ENCODE data around the gene SMIM35.

Gene SMIM35

DNA sequence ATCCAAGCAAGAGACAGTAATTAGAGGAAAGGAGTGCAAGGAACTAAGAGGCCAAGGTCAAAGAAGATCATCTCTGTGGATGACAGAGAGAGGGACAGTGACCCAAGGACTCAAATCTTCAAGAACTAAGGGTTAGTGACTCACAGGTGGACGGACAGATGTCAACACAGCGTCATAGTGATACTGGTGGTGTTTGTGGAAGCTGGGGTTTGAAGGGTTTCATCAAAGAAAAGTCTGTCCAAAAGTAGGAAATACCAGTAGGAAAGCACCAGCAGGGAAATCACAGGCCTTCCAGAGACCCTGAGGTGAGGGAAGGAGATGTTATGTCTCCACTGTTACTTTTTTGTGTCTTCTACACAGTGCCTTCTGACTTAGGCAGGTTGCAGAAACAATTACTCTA, 68.4 kb downstream of the SMIM35 start:
- DNase-seq (ENCODE audit: low read depth, low spot score), result no peak
- Histone ChIP-seq H3K36me3 (ENCODE audit: insufficient read depth, low read length) (no peaks in the 10 kb centered on the region), H3K27ac (no peak overlapping the region), H3K9me3 (ENCODE audit: low read depth, low read length) (no peaks in the 10 kb centered on the region), H3K9ac (ENCODE audit: insufficient read length) (no peak overlapping the region), H3K4me3 (no peak overlapping the region)
- no peak for TF ChIP-seq FOXP2 (optimal IDR thresholded peaks at IDR 0.05; ENCODE audit: control extremely low read depth, extremely low read length, insufficient read depth)
- no peak for TF ChIP-seq POLR2AphosphoS5 (IDR thresholded peaks at IDR 0.05; ENCODE audit: borderline replicate concordance, low read depth, low read length)
- TF ChIP-seq EZH2 (IDR thresholded peaks at IDR 0.05), result no peak

DNA sequence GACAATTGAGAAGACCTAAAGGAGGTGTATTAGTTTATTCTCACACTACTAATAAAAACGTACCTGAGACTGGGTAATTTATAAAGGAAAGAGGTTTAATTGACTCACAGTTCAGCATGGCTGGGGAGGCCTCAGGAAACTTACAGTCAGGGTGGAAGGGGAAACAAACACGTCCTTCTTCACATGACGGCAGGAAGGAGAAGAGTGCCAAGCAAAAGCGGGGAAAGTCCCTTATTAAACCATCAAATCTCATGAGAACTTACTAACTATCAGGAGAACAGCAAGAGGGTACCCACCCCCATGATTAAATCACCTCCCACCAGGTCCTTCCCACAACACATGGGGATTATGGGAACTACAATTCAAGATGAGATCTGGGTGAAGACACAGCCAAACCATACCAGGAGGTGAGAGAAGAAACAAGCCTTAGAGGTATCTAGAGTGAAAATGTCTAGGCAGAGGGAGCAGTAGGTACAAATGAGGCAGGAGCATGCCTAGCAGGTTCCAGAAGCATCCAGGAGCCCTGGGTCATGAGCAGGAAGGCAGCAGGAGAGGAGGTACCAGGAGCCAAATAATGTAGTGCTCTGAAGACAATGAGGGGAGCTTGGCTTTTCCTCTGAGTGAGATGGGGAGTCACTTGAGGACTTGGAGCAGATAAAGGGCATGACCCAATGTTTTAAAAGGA, 69.0 kb downstream of the SMIM35 start:
- no peak for TF ChIP-seq POLR2AphosphoS5 (IDR thresholded peaks at IDR 0.05; ENCODE audit: borderline replicate concordance, low read depth, low read length)
- TF ChIP-seq FOXP2 (optimal IDR thresholded peaks at IDR 0.05; ENCODE audit: control extremely low read depth, extremely low read length, insufficient read depth), result no peak
- no peak for TF ChIP-seq EZH2 (IDR thresholded peaks at IDR 0.05)
- no peak for DNase-seq (ENCODE audit: low read depth, low spot score)
- Histone ChIP-seq H3K36me3 (ENCODE audit: insufficient read depth, low read length) (no peaks in the 10 kb centered on the region), H3K27ac (no peak overlapping the region), H3K9ac (ENCODE audit: insufficient read length) (no peak overlapping the region), H3K4me3 (no peak overlapping the region), H3K9me3 (ENCODE audit: low read depth, low read length) (no peaks in the 10 kb centered on the region)

DNA sequence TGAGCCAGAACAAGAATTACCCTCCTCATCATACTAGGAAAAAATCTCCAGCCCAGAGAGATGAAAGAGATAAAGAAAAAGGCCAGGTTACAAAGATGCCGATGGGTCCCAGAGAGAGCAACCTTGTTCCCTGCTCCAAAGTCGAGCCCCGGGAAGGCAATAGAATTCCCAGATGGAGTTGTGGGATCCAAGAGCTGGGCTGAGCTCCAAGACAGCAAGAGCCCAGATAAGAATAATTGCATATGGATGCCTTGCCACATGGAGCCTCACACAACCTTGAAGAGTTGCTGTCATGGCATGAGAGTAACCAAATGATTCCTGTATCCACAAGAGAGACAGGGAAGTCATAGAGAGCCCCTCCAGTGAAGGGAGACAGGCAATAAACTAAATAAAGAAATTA, 69.7 kb downstream of the SMIM35 start:
- Histone ChIP-seq H3K4me3 (no peak overlapping the region), H3K27ac (no peak overlapping the region)
- TF ChIP-seq FOXP2 (optimal IDR thresholded peaks at IDR 0.05; ENCODE audit: control extremely low read depth, extremely low read length, insufficient read depth), result no peak

DNA sequence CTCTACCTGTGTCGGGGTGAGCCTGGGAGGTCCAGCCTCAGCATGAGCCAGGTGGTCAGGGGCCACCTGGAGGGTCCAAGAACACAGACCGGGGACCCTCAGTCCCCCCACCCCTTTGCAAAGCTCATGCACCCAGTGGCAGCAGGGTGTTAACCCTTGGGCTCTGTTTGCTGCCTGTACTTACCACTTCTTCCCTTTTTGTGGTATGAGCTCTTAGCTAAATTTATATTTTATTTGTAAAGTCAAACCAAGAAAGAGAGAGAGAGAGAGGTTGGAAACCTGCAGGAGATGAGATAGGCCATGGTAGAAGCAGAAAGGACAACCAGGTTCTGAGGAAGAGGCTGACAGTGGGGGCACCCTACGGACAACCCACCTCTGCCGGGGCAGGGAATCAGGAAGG, 70.7 kb downstream of the SMIM35 start:
- Histone ChIP-seq H3K4me3 (no peak overlapping the region), H3K9ac (ENCODE audit: insufficient read length) (no peak overlapping the region), H3K9me3 (ENCODE audit: low read depth, low read length) (no peaks in the 10 kb centered on the region), H3K36me3 (ENCODE audit: insufficient read depth, low read length) (no peaks in the 10 kb centered on the region), H3K27ac (no peak overlapping the region)
- no peak for DNase-seq (ENCODE audit: low read depth, low spot score)
- no peak for TF ChIP-seq FOXP2 (optimal IDR thresholded peaks at IDR 0.05; ENCODE audit: control extremely low read depth, extremely low read length, insufficient read depth)
- no peak for TF ChIP-seq EZH2 (IDR thresholded peaks at IDR 0.05)
- TF ChIP-seq POLR2AphosphoS5 (IDR thresholded peaks at IDR 0.05; ENCODE audit: borderline replicate concordance, low read depth, low read length), result no peak

More for the DNA sequence above, 69.7 kb downstream of the SMIM35 start:
- Histone ChIP-seq H3K36me3 (ENCODE audit: insufficient read depth, low read length) (no peaks in the 10 kb centered on the region), H3K9me3 (ENCODE audit: low read depth, low read length) (no peaks in the 10 kb centered on the region), H3K9ac (ENCODE audit: insufficient read length) (no peak overlapping the region)
- no peak for DNase-seq (ENCODE audit: low read depth, low spot score)

DNA sequence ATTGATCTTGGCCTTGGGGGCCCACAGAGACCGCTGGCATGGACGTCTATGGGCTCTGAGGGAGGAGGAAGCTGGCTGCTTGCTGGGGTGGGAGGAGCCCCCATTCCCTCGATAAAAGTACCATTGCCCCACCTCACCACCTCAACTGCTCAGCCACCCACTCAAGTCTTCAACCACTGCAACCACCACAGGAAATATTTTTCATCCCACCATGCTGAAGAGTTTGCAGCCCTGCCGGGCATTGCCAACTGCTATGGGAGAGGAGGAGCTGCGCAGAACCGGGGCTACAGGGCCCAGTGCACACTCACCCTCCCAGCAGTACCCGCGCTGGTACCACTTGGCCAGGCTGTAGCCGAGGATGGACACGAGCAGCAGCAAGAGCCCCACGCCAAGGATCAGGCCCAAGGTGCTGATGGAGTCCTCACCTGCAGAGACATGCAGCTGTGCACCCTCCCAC, 71.3 kb downstream of the SMIM35 start:
- H3K27ac ChIP-seq, result no peak overlapping the region
- H3K4me3 ChIP-seq, result no peak overlapping the region
- DNase-seq (ENCODE audit: low read depth, low spot score), result no peak
- no peaks in the 10 kb centered on the region for H3K9me3 ChIP-seq (ENCODE audit: low read depth, low read length)
- no peaks in the 10 kb centered on the region for H3K36me3 ChIP-seq (ENCODE audit: insufficient read depth, low read length)
- H3K9ac ChIP-seq (ENCODE audit: insufficient read length), result no peak overlapping the region
- TF ChIP-seq FOXP2 (optimal IDR thresholded peaks at IDR 0.05; ENCODE audit: control extremely low read depth, extremely low read length, insufficient read depth) (no peak), POLR2AphosphoS5 (IDR thresholded peaks at IDR 0.05; ENCODE audit: borderline replicate concordance, low read depth, low read length) (no peak), EZH2 (IDR thresholded peaks at IDR 0.05) (no peak)

DNA sequence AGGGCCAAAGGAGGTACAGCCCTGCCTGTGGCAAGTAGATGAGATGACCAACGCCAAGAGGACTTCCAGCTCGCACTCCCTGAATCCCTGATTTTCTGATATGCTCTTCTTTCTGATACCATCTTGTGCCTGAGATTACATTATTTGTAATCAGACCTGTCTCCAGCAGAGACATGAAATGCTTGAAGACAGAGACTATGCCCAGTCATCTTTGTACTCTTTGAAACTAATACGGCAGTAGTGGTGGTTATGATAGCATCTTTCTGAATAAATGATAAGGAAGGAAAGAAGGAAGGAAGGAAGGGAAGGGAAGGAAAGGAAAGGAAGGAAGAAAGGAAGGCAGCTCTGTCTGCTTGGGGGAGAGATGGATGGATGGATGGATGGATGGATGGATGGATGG, 72.7 kb downstream of the SMIM35 start:
- no peak for TF ChIP-seq EZH2 (IDR thresholded peaks at IDR 0.05)
- TF ChIP-seq POLR2AphosphoS5 (IDR thresholded peaks at IDR 0.05; ENCODE audit: borderline replicate concordance, low read depth, low read length), result no peak
- no peak for TF ChIP-seq FOXP2 (optimal IDR thresholded peaks at IDR 0.05; ENCODE audit: control extremely low read depth, extremely low read length, insufficient read depth)
- Histone ChIP-seq H3K9ac (ENCODE audit: insufficient read length) (no peak overlapping the region), H3K9me3 (ENCODE audit: low read depth, low read length) (no peaks in the 10 kb centered on the region), H3K4me3 (no peak overlapping the region), H3K27ac (no peak overlapping the region), H3K36me3 (ENCODE audit: insufficient read depth, low read length) (no peaks in the 10 kb centered on the region)
- no peak for DNase-seq (ENCODE audit: low read depth, low spot score)

DNA sequence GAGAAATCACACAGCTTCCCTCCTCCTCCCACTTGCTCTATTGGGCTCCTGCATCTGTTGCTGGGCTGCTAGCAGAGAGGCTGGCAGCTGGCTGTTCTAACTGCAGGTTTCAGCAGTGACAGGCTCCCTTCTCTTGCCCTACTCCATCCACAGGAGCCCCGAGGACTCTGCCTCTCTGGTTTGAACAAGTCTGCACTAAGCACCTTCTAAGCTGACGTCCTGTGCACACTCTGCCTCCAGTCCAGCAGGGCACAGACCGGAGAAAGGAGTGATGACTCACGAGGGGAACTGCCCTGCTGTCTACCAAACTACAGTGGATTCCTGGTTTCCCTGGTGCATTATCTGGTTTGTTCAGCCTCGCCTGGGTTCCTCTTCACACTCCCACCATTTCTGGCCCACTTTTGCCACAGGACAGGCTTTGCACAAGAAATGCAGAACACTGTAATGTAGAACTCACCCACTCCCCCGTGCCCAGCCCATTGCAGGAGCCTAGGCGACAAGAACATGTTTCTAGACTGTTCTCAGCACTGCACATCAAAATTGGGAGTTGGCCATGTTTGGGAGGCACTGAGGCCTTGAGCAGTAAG, 74.6 kb downstream of the SMIM35 start:
- H3K27ac ChIP-seq, result no peak overlapping the region
- DNase-seq (ENCODE audit: low read depth, low spot score), result no peak
- H3K9me3 ChIP-seq (ENCODE audit: low read depth, low read length), result no peaks in the 10 kb centered on the region
- TF ChIP-seq FOXP2 (optimal IDR thresholded peaks at IDR 0.05; ENCODE audit: control extremely low read depth, extremely low read length, insufficient read depth), result no peak
- no peak for TF ChIP-seq POLR2AphosphoS5 (IDR thresholded peaks at IDR 0.05; ENCODE audit: borderline replicate concordance, low read depth, low read length)
- TF ChIP-seq EZH2 (IDR thresholded peaks at IDR 0.05), result no peak
- H3K36me3 ChIP-seq (ENCODE audit: insufficient read depth, low read length), result no peaks in the 10 kb centered on the region
- no peak overlapping the region for H3K4me3 ChIP-seq
- H3K9ac ChIP-seq (ENCODE audit: insufficient read length), result no peak overlapping the region

GRCh38 chr11:118010738-118011461, 75.9 kb downstream of the SMIM35 start:
- no peak overlapping the region for H3K4me3 ChIP-seq

More at GRCh38 chr11:118010738-118011461, 75.9 kb downstream of the SMIM35 start:
- TF ChIP-seq FOXP2 (optimal IDR thresholded peaks at IDR 0.05; ENCODE audit: control extremely low read depth, extremely low read length, insufficient read depth) (no peak), POLR2AphosphoS5 (IDR thresholded peaks at IDR 0.05; ENCODE audit: borderline replicate concordance, low read depth, low read length) (no peak), EZH2 (IDR thresholded peaks at IDR 0.05) (no peak)
- Histone ChIP-seq H3K9me3 (ENCODE audit: low read depth, low read length) (no peaks in the 10 kb centered on the region), H3K36me3 (ENCODE audit: insufficient read depth, low read length) (no peaks in the 10 kb centered on the region), H3K9ac (ENCODE audit: insufficient read length) (no peak overlapping the region), H3K27ac (no peak overlapping the region)
- DNase-seq (ENCODE audit: low read depth, low spot score), result no peak
